Fibroblast of upper back skin (primary cell): ENCODE data around the gene SOBP.

Experiments
- DNase-seq: peaks from one replicate; pipeline ENCODE4 v3.0.0-alpha.2; 2013

Gene SOBP

GRCh38 chr6:107663308-107663707, 173.4 kb downstream of the SOBP start:
- no peak for DNase-seq

- peak; percentile 65 for DNase-seq
Observed at GRCh38 chr6:107665382-107665781, 175.5 kb downstream of the SOBP start.

- peak; percentile 38 for DNase-seq
Observed at GRCh38 chr6:107666084-107666980, 176.4 kb downstream of the SOBP start.

GRCh38 chr6:107666981-107667601, 177.2 kb downstream of the SOBP start:
- DNase-seq, result no peak

GRCh38 chr6:107667790-107668189, 177.9 kb downstream of the SOBP start:
- DNase-seq, result no peak

- no peak for DNase-seq
Observed at GRCh38 chr6:107668743-107669474, 179.0 kb downstream of the SOBP start.

GRCh38 chr6:107670792-107671199, 180.9 kb downstream of the SOBP start:
- peak; percentile 61 for DNase-seq

- DNase-seq, result no peak
Observed at GRCh38 chr6:107673076-107673494, 183.2 kb downstream of the SOBP start.

GRCh38 chr6:107674995-107675738, 185.2 kb downstream of the SOBP start:
- DNase-seq, result peak; percentile 84

- peak; percentile 57 for DNase-seq
Observed at GRCh38 chr6:107676042-107676441, 186.1 kb downstream of the SOBP start.

GRCh38 chr6:107677399-107677798, 187.5 kb downstream of the SOBP start:
- no peak for DNase-seq

- DNase-seq, result peak; percentile 78
Observed at GRCh38 chr6:107679457-107679856, 189.5 kb downstream of the SOBP start.

GRCh38 chr6:107682721-107683120, 192.8 kb downstream of the SOBP start:
- no peak for DNase-seq

GRCh38 chr6:107683183-107683582, 193.3 kb downstream of the SOBP start:
- DNase-seq, result no peak

- DNase-seq, result no peak
Observed at GRCh38 chr6:107684996-107685395, 195.1 kb downstream of the SOBP start.

GRCh38 chr6:107689190-107689589, 199.3 kb downstream of the SOBP start:
- no peak for DNase-seq

- peak; percentile 57 for DNase-seq
Observed at GRCh38 chr6:107689951-107690642, 200.2 kb downstream of the SOBP start.

- DNase-seq, result peak; percentile 93
Observed at GRCh38 chr6:107690643-107691061, 200.7 kb downstream of the SOBP start.

GRCh38 chr6:107691062-107691751, 201.3 kb downstream of the SOBP start:
- DNase-seq, result peak; percentile 96

- peak; percentile 80 for DNase-seq
Observed at GRCh38 chr6:107692351-107692750, 202.4 kb downstream of the SOBP start.

- no peak for DNase-seq
Observed at GRCh38 chr6:107695061-107695720, 205.3 kb downstream of the SOBP start.
